DMS53 (cell line): ENCODE results near the gene TOR1AIP1.
"Not testable (repeated sequence)": the region's sequence is repeated elsewhere in the genome, so short reads cannot be mapped to it uniquely, and the experiment has no call there.

ENCODE experiments used
- DNase-seq: peaks from one replicate; lab custom pipeline; 2025; lab: John Stamatoyannopoulos, UW

TOR1AIP1 gene

GRCh38 chr1:179882253-179883039, at the start of gene TOR1AIP1:
Gene TOR1AIP1 (plus strand): TSS chr1:179882285. CDS start chr1:179882503, 218 bp downstream.
- peak; percentile 99 for DNase-seq

- DNase-seq = not testable (repeated sequence)
Observed at GRCh38 chr1:179836686-179837445, 45.2 kb upstream of the TOR1AIP1 start.

- DNase-seq = no peak
Observed at GRCh38 chr1:179840107-179840506, 42.0 kb upstream of the TOR1AIP1 start.

- no peak for DNase-seq
Observed at GRCh38 chr1:179848233-179848632, 33.9 kb upstream of the TOR1AIP1 start.

- DNase-seq = no peak
Observed at GRCh38 chr1:179853102-179853501, 29.0 kb upstream of the TOR1AIP1 start.

GRCh38 chr1:179855831-179856230, 26.3 kb upstream of the TOR1AIP1 start:
- DNase-seq = not testable (repeated sequence)

GRCh38 chr1:179856296-179856695, 25.8 kb upstream of the TOR1AIP1 start:
- peak; percentile 19 for DNase-seq

GRCh38 chr1:179857009-179857408, 25.1 kb upstream of the TOR1AIP1 start:
- DNase-seq = no peak

- no peak for DNase-seq
Observed at GRCh38 chr1:179860652-179861051, 21.4 kb upstream of the TOR1AIP1 start.

GRCh38 chr1:179865377-179865776, 16.7 kb upstream of the TOR1AIP1 start:
- no peak for DNase-seq

GRCh38 chr1:179866616-179867015, 15.5 kb upstream of the TOR1AIP1 start:
- no peak for DNase-seq

GRCh38 chr1:179867493-179868330, 14.4 kb upstream of the TOR1AIP1 start:
- peak; percentile 73 for DNase-seq

- DNase-seq = no peak
Observed at GRCh38 chr1:179870870-179871269, 11.2 kb upstream of the TOR1AIP1 start.

GRCh38 chr1:179871940-179872339, 10.1 kb upstream of the TOR1AIP1 start:
- DNase-seq = no peak

- no peak for DNase-seq
Observed at GRCh38 chr1:179872558-179872957, 9.5 kb upstream of the TOR1AIP1 start.

- DNase-seq = peak; percentile 66
Observed at GRCh38 chr1:179873438-179873851, 8.6 kb upstream of the TOR1AIP1 start.

- DNase-seq = peak; percentile 16
Observed at GRCh38 chr1:179875596-179876299, 6.3 kb upstream of the TOR1AIP1 start.

GRCh38 chr1:179876300-179876715, 5.8 kb upstream of the TOR1AIP1 start:
- peak; percentile 30 for DNase-seq

GRCh38 chr1:179877586-179878265, 4.4 kb upstream of the TOR1AIP1 start, which contains the start of gene TOR1AIP2:
Gene TOR1AIP2 (minus strand): TSS chr1:179877803. CDS start chr1:179852665, 25,138 bp downstream.
- peak; percentile 95 for DNase-seq

GRCh38 chr1:179879797-179880196, 2.3 kb upstream of the TOR1AIP1 start:
- no peak for DNase-seq
